NCI-H526 (cell line): ENCODE results near the gene LRRTM1.

Source experiments
- DNase-seq, 2 experiments: peaks; one replicate each; lab custom pipeline; 2025; lab: John Stamatoyannopoulos, UW

Gene LRRTM1

GRCh38 chr2:80303909-80304837, at the start of gene LRRTM1:
Gene LRRTM1 (minus strand): TSS chr2:80304752. CDS start chr2:80303819, 933 bp downstream.
- DNase-seq: no peak

- DNase-seq: no peak
Observed at GRCh38 chr2:80351231-80351630, 46.7 kb upstream of the LRRTM1 start.

- no peak for DNase-seq
Observed at GRCh38 chr2:80348953-80349352, 44.4 kb upstream of the LRRTM1 start.

- DNase-seq: no peak
Observed at GRCh38 chr2:80348078-80348477, 43.5 kb upstream of the LRRTM1 start.

GRCh38 chr2:80340022-80340421, 35.5 kb upstream of the LRRTM1 start:
- no peak for DNase-seq

- no peak for DNase-seq
Observed at GRCh38 chr2:80338794-80339193, 34.2 kb upstream of the LRRTM1 start.

- no peak for DNase-seq
Observed at GRCh38 chr2:80335411-80335810, 30.9 kb upstream of the LRRTM1 start.

- no peak for DNase-seq
Observed at GRCh38 chr2:80333886-80334285, 29.3 kb upstream of the LRRTM1 start.

- DNase-seq: no peak
Observed at GRCh38 chr2:80330527-80331450, 26.2 kb upstream of the LRRTM1 start.

- no peak for DNase-seq
Observed at GRCh38 chr2:80329491-80329890, 24.9 kb upstream of the LRRTM1 start.

GRCh38 chr2:80328159-80328571, 23.6 kb upstream of the LRRTM1 start:
- no peak for DNase-seq

GRCh38 chr2:80326861-80327260, 22.3 kb upstream of the LRRTM1 start:
- no peak for DNase-seq

- DNase-seq: peak; percentile 50 to 71
Observed at GRCh38 chr2:80326214-80326613, 21.7 kb upstream of the LRRTM1 start.

- DNase-seq: no peak
Observed at GRCh38 chr2:80324525-80324924, 20.0 kb upstream of the LRRTM1 start.

GRCh38 chr2:80323610-80324009, 19.1 kb upstream of the LRRTM1 start:
- DNase-seq: no peak

GRCh38 chr2:80322958-80323357, 18.4 kb upstream of the LRRTM1 start:
- DNase-seq: no peak

- DNase-seq: no peak
Observed at GRCh38 chr2:80322311-80322920, 17.9 kb upstream of the LRRTM1 start.

- DNase-seq: no peak
Observed at GRCh38 chr2:80312282-80312839, 7.8 kb upstream of the LRRTM1 start.

GRCh38 chr2:80311304-80311703, 6.8 kb upstream of the LRRTM1 start:
- no peak for DNase-seq

- DNase-seq: no peak
Observed at GRCh38 chr2:80303006-80303908, 1.3 kb downstream of the LRRTM1 start.
